Sciatic nerve (tissue), 2 donors: Measurements from ENCODE around the gene PLCXD3. TPM values are rescaled to one million over a fixed set of nuclear protein-coding genes. Genes with fewer than 3 reads are reported as not detected.
A peak's percentile ranks its signal among the peaks of the same experiment; 100 is the strongest.

Experiments used
- ATAC-seq: fragments of 200-7000 bp; cut with Tn5 transposase; one replicate; pipeline ENCODE4 v1.9.1; 2020; ENCODE audit warnings: mild to moderate bottlenecking, moderate library complexity
- DNase-seq: peaks from one replicate; pipeline ENCODE4 v3.0.0-alpha.2; 2020; ENCODE audit warnings: low spot score
- intact Hi-C: fragments of 100-400 bp; cut with DNase I; formaldehyde crosslinking; loops from one replicate; pipeline ENCODE4 v1.14.2; 2022
- total RNA-seq: library from RNA; stranded (reverse); fragmentation: NEBNext Ultra II Directional; extraction: Animal tissue kit (Norgen Biotek cat#: 25700); gene quantifications from one replicate; pipeline ENCODE4 v1.2.1, GENCODE V29; 2021
- donor health status: DM: no; HTN: no; CAD: no.
- donor health status: DM: no; HTN: no; CAD: no.

PLCXD3 gene
- total RNA-seq, 1 donor from 2014 or later: 4.2 TPM

- intact Hi-C loops: no loop called here
- ATAC-seq: no peak
- no peak for DNase-seq
These were observed 197.8 kb downstream of the PLCXD3 start for GRCh38 chr5:41312478-41313060.

GRCh38 chr5:41312066-41312465 is 198.3 kb downstream of the PLCXD3 start:
- ATAC-seq (no peak), DNase-seq (no peak)
- intact Hi-C loops: no loop called here

- ATAC-seq (no peak), DNase-seq (no peak)
- intact Hi-C loops: no loop called here
These were observed 201.1 kb downstream of the PLCXD3 start for GRCh38 chr5:41309275-41309674.

GRCh38 chr5:41306005-41306404 is 204.4 kb downstream of the PLCXD3 start:
- intact Hi-C loops: no loop called here
- DNase-seq (no peak), ATAC-seq (no peak)

- intact Hi-C loops: no loop called here
- ATAC-seq: no peak
- DNase-seq: no peak
These were observed 205.3 kb downstream of the PLCXD3 start for GRCh38 chr5:41305056-41305455.

GRCh38 chr5:41296066-41296465 is 214.3 kb downstream of the PLCXD3 start:
- intact Hi-C loops: no loop called here

GRCh38 chr5:41291323-41291722 is 219.1 kb downstream of the PLCXD3 start:
- ATAC-seq (no peak), DNase-seq (no peak)
- intact Hi-C loops: no loop called here

More at GRCh38 chr5:41296066-41296465, 214.3 kb downstream of the PLCXD3 start:
- DNase-seq (no peak), ATAC-seq (no peak)

GRCh38 chr5:41290810-41291209 is 219.6 kb downstream of the PLCXD3 start:
- ATAC-seq: no peak
- intact Hi-C loops: no loop called here
- DNase-seq: no peak

- intact Hi-C loops: no loop called here
- no peak for DNase-seq
- ATAC-seq: no peak
These were observed 220.4 kb downstream of the PLCXD3 start for GRCh38 chr5:41289970-41290464.

- DNase-seq (no peak), ATAC-seq (no peak)
- intact Hi-C loops: no loop called here
These were observed 223.7 kb downstream of the PLCXD3 start for GRCh38 chr5:41286696-41287095.

GRCh38 chr5:41286165-41286564 is 224.2 kb downstream of the PLCXD3 start:
- DNase-seq: no peak
- intact Hi-C loops: no loop called here
- ATAC-seq: no peak

GRCh38 chr5:41284938-41285337 is 225.5 kb downstream of the PLCXD3 start:
- intact Hi-C loops: no loop called here
- no peak for ATAC-seq
- DNase-seq: no peak

- no peak for ATAC-seq
- intact Hi-C loops: no loop called here
- DNase-seq: no peak
These were observed 229.1 kb downstream of the PLCXD3 start for GRCh38 chr5:41281215-41281810.

- intact Hi-C loops: loop anchor here (10.0 kb wide), 1 partner anchor 566 kb away; no protein-coding TSS in a partner anchor
- no peak for DNase-seq
- no peak for ATAC-seq
These were observed 231.4 kb downstream of the PLCXD3 start for GRCh38 chr5:41279040-41279439.

- intact Hi-C loops: loop anchor here (10.0 kb wide), 1 partner anchor 567 kb away; no protein-coding TSS in a partner anchor
These were observed 232.7 kb downstream of the PLCXD3 start for GRCh38 chr5:41277476-41278245.

GRCh38 chr5:41275813-41276512 is 234.4 kb downstream of the PLCXD3 start:
- no peak for DNase-seq
- no peak for ATAC-seq
- intact Hi-C loops: loop anchor here (10.0 kb wide), 1 partner anchor 569 kb away; no protein-coding TSS in a partner anchor

More at GRCh38 chr5:41277476-41278245, 232.7 kb downstream of the PLCXD3 start:
- DNase-seq (no peak), ATAC-seq (no peak)

GRCh38 chr5:41270423-41271251 is 239.8 kb downstream of the PLCXD3 start:
- DNase-seq: peak; percentile 58
- ATAC-seq: peak; percentile 92
- intact Hi-C loops: loop anchor here (10.0 kb wide), 1 partner anchor 574 kb away; no protein-coding TSS in a partner anchor

GRCh38 chr5:41268894-41269293 is 241.5 kb downstream of the PLCXD3 start:
- DNase-seq (no peak), ATAC-seq (no peak)
- intact Hi-C loops: no loop called here
